ENCODE data around the gene ZNF846.

DNA sequence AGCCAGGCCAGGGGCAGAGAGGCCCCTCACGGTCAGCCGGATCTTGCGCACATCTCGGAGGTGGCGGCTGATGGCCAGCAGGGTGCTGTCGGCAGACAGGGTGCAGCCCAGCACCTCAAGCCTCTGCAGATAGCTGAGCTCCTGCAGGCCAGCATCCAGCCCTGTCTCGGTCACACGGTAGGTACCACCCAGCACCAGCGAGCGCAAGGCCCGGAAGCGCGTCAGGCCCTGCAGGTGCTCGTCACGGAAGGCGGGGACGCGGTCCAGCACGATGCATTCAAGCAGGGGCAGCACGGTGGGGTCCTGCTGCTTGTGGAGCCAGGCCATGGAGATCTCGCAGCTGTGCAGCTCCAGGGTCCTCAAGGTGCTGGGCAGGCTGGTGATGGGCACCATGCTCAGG lies 42.6 kb upstream of the ZNF846 start:
- TF ChIP-seq EP300 (IDR thresholded peaks at IDR 0.05): no peak
- TF ChIP-seq CTCF (IDR thresholded peaks at IDR 0.05): no peak
- TF ChIP-seq POLR2AphosphoS5 (IDR thresholded peaks at IDR 0.05): no peak

Measured in sigmoid colon (tissue), 4 donors.